Naive B cell (primary cell): Measurements from ENCODE around the gene C18orf32. TPM values are rescaled to one million over a fixed set of nuclear protein-coding genes. Genes with fewer than 3 reads are reported as not detected.
A peak's percentile ranks its signal among the peaks of the same experiment; 100 is the strongest.

Experiments used
- ATAC-seq, 2 donors: fragments of 150-1000 bp; cut with Tn5 transposase; 2 replicates each; pipeline ENCODE4 v1.10.0; 2021; ENCODE audit warnings: low read depth in 2 of 2, mild to moderate bottlenecking in 2 of 2, moderate library complexity in 2 of 2
- DNase-seq: peaks from one replicate; pipeline ENCODE4 v3.0.0; 2022
- H3K27ac Mint-ChIP-seq, 6 donors: one replicate each; pipeline ENCODE4 v1.8.0; 2020 to 2022; ENCODE audit warnings: mild to moderate bottlenecking in 6 of 6, mixed read lengths in 6 of 6, moderate library complexity in 5 of 6, inconsistent platforms in 2 of 6
- H3K27me3 Mint-ChIP-seq, 3 donors: one replicate each; pipeline ENCODE4 v1.8.0; 2021 to 2022; ENCODE audit warnings: mixed read lengths in 3 of 3, mild to moderate bottlenecking in 1 of 3
- H3K36me3 Mint-ChIP-seq, 2 donors: one replicate each; pipeline ENCODE4 v1.8.0; 2020 to 2022; ENCODE audit warnings: mixed read lengths in 2 of 2, inconsistent platforms in 1 of 2, mild to moderate bottlenecking in 1 of 2
- H3K4me1 Mint-ChIP-seq, 3 donors: one replicate each; pipeline ENCODE4 v1.8.0; 2020 to 2022; ENCODE audit warnings: mixed read lengths in 3 of 3, inconsistent platforms in 1 of 3, mild to moderate bottlenecking in 1 of 3, moderate library complexity in 1 of 3
- H3K4me3 Mint-ChIP-seq, 8 donors: one replicate each; pipeline ENCODE4 v1.8.0; 2020 to 2022; ENCODE audit warnings: mild to moderate bottlenecking in 8 of 8, mixed read lengths in 8 of 8, moderate library complexity in 8 of 8, inconsistent platforms in 2 of 8
- H3K9me3 Mint-ChIP-seq, 7 donors: one replicate each; pipeline ENCODE4 v1.8.0; 2020 to 2022; ENCODE audit warnings: mixed read lengths in 7 of 7, mild to moderate bottlenecking in 5 of 7, inconsistent platforms in 2 of 7, moderate library complexity in 1 of 7
- polyA plus RNA-seq, 6 donors: library from polyadenylated mRNA; unstranded; fragments of 300-500 nt; fragmentation: Illumina TruSeq; gene quantifications; one replicate each; pipeline ENCODE4 v1.2.3, GENCODE V29; 2021; ENCODE audit warnings: low read depth in 6 of 6

C18orf32 gene
- polyA plus RNA-seq, 6 donors from 2014 or later, result 106 to 205 (median 114) TPM

- DNase-seq (no peak), ATAC-seq (no peak)
- H3K36me3 Mint-ChIP-seq, result peaks cover 26 to 27% of the 10 kb centered on the region in 2 donors
- H3K4me1 Mint-ChIP-seq, result peaks cover 20 to 49% (median 34%) of the 10 kb centered on the region in 3 donors
- no peaks in the 10 kb centered on the region for H3K9me3 Mint-ChIP-seq
- H3K4me3 Mint-ChIP-seq, result peak overlapping the region; percentile 73 to 99 (median 96)
- H3K27me3 Mint-ChIP-seq, result no peaks in the 10 kb centered on the region
- peak overlapping the region in 5 of 6 donors; percentile 94 to 99 (median 98) for H3K27ac Mint-ChIP-seq
Observed at GRCh38 chr18:49492694-49493033, 5.6 kb upstream of the C18orf32 start.

GRCh38 chr18:49491857-49492693 lies 5.0 kb upstream of the C18orf32 start, which contains the start of gene RPL17:
TSS of gene RPL17 (minus strand) at chr18:49492465.
- H3K9me3 Mint-ChIP-seq, result no peaks in the 10 kb centered on the region
- no peaks in the 10 kb centered on the region for H3K27me3 Mint-ChIP-seq
- peaks cover 21 to 55% (median 34%) of the 10 kb centered on the region in 3 donors for H3K4me1 Mint-ChIP-seq
- H3K27ac Mint-ChIP-seq, result peak within 1 kb of the TSS; percentile 94 to 99 (median 98)
- H3K36me3 Mint-ChIP-seq, result peaks cover 26 to 27% of the 10 kb centered on the region in 2 donors
- ATAC-seq (peak; percentile 83 to 85), DNase-seq (peak; percentile 88)
- peak within 1 kb of the TSS; percentile 73 to 99 (median 96) for H3K4me3 Mint-ChIP-seq

- no peak for ATAC-seq
- Mint-ChIP-seq H3K36me3 (peaks cover 26 to 27% of the 10 kb centered on the region in 2 donors), H3K4me3 (peak overlapping the region; percentile 73 to 99 (median 96)), H3K27ac (peak overlapping the region; percentile 94 to 99 (median 98)), H3K9me3 (no peaks in the 10 kb centered on the region), H3K4me1 (peaks cover 23 to 58% (median 36%) of the 10 kb centered on the region in 3 donors), H3K27me3 (no peaks in the 10 kb centered on the region)
- DNase-seq, result no peak
Observed at GRCh38 chr18:49491534-49491856, 4.5 kb upstream of the C18orf32 start.

GRCh38 chr18:49490246-49490762 lies 3.3 kb upstream of the C18orf32 start:
- DNase-seq (no peak), ATAC-seq (no peak)
- peak overlapping the region in 5 of 8 donors; percentile 3 to 99 (median 54) for H3K4me3 Mint-ChIP-seq
- H3K36me3 Mint-ChIP-seq, result peaks cover 26 to 27% of the 10 kb centered on the region in 2 donors
- peak overlapping the region in 4 of 6 donors; percentile 62 to 94 (median 81) for H3K27ac Mint-ChIP-seq
- peaks cover 29 to 69% (median 43%) of the 10 kb centered on the region in 3 donors for H3K4me1 Mint-ChIP-seq
- no peaks in the 10 kb centered on the region for H3K27me3 Mint-ChIP-seq
- no peaks in the 10 kb centered on the region for H3K9me3 Mint-ChIP-seq

- Mint-ChIP-seq H3K27ac (peak overlapping the region; percentile 97 to 100 (median 99)), H3K36me3 (peaks cover 29 to 35% of the 10 kb centered on the region in 2 donors), H3K9me3 (no peaks in the 10 kb centered on the region), H3K4me1 (peaks cover 25 to 80% (median 53%) of the 10 kb centered on the region in 3 donors), H3K4me3 (peak overlapping the region; percentile 92 to 100 (median 98)), H3K27me3 (no peaks in the 10 kb centered on the region)
- no peak for ATAC-seq
- DNase-seq, result no peak
Observed at GRCh38 chr18:49487711-49488310, 777 bp upstream of the C18orf32 start.

GRCh38 chr18:49486606-49486952 lies 455 bp downstream of the C18orf32 start:
- DNase-seq (no peak), ATAC-seq (peak in 1 of 2 donors; percentile 13)
- Mint-ChIP-seq H3K9me3 (no peaks in the 10 kb centered on the region), H3K4me3 (peak overlapping the region; percentile 92 to 100 (median 98)), H3K4me1 (peaks cover 21 to 72% (median 42%) of the 10 kb centered on the region in 3 donors), H3K36me3 (peaks cover 31 to 32% of the 10 kb centered on the region in 2 donors), H3K27ac (peak overlapping the region; percentile 97 to 100 (median 99)), H3K27me3 (no peaks in the 10 kb centered on the region)

- Mint-ChIP-seq H3K27me3 (no peaks in the 10 kb centered on the region), H3K36me3 (peaks cover 27 to 28% of the 10 kb centered on the region in 2 donors), H3K4me3 (peak overlapping the region; percentile 92 to 100 (median 98)), H3K9me3 (no peaks in the 10 kb centered on the region), H3K4me1 (peaks cover 16 to 68% (median 38%) of the 10 kb centered on the region in 3 donors), H3K27ac (peak overlapping the region; percentile 97 to 100 (median 99))
- ATAC-seq (no peak), DNase-seq (no peak)
Observed at GRCh38 chr18:49486134-49486533, 900 bp downstream of the C18orf32 start.

GRCh38 chr18:49483198-49483597 lies 3.8 kb downstream of the C18orf32 start:
- Mint-ChIP-seq H3K27ac (peak overlapping the region in 2 of 6 donors; percentile 11 to 44), H3K36me3 (peaks cover 22 to 25% of the 10 kb centered on the region in 2 donors), H3K27me3 (no peaks in the 10 kb centered on the region)

GRCh38 chr18:49481907-49482306 lies 5.1 kb downstream of the C18orf32 start:
- Mint-ChIP-seq H3K4me3 (peak overlapping the region in 1 of 8 donors; percentile 33), H3K27ac (peak overlapping the region in 2 of 6 donors; percentile 16 to 19), H3K4me1 (peaks cover 13 to 39% (median 34%) of the 10 kb centered on the region in 3 donors), H3K36me3 (peaks cover 22% of the 10 kb centered on the region in 2 donors), H3K27me3 (no peaks in the 10 kb centered on the region), H3K9me3 (peaks cover 0 to 2% (median 0%) of the 10 kb centered on the region in 7 donors)
- DNase-seq (no peak), ATAC-seq (no peak)

More at GRCh38 chr18:49483198-49483597, 3.8 kb downstream of the C18orf32 start:
- DNase-seq (no peak), ATAC-seq (no peak)
- no peak overlapping the region for H3K4me3 Mint-ChIP-seq
- peaks cover 18 to 47% (median 34%) of the 10 kb centered on the region in 3 donors for H3K4me1 Mint-ChIP-seq
- H3K9me3 Mint-ChIP-seq, result peaks cover 0 to 2% (median 0%) of the 10 kb centered on the region in 7 donors

- H3K27me3 Mint-ChIP-seq, result no peaks in the 10 kb centered on the region
- ATAC-seq, result no peak
- H3K9me3 Mint-ChIP-seq, result peaks cover 0 to 2% (median 0%) of the 10 kb centered on the region in 7 donors
- peak overlapping the region in 1 of 6 donors; percentile 54 for H3K27ac Mint-ChIP-seq
- peaks cover 22% of the 10 kb centered on the region in 2 donors for H3K36me3 Mint-ChIP-seq
- DNase-seq, result no peak
- peaks cover 14 to 41% (median 36%) of the 10 kb centered on the region in 3 donors for H3K4me1 Mint-ChIP-seq
- peak overlapping the region in 1 of 8 donors; percentile 36 for H3K4me3 Mint-ChIP-seq
Observed at GRCh38 chr18:49481317-49481716, 5.7 kb downstream of the C18orf32 start.

GRCh38 chr18:49479381-49480137 lies 7.5 kb downstream of the C18orf32 start:
- peaks cover 0 to 2% (median 0%) of the 10 kb centered on the region in 7 donors for H3K9me3 Mint-ChIP-seq
- peaks cover 11 to 28% (median 26%) of the 10 kb centered on the region in 3 donors for H3K4me1 Mint-ChIP-seq
- peak overlapping the region in 1 of 8 donors; percentile 37 for H3K4me3 Mint-ChIP-seq
- DNase-seq (no peak), ATAC-seq (no peak)
- no peaks in the 10 kb centered on the region for H3K27me3 Mint-ChIP-seq
- H3K36me3 Mint-ChIP-seq, result peaks cover 22% of the 10 kb centered on the region in 2 donors
- H3K27ac Mint-ChIP-seq, result peak overlapping the region in 2 of 6 donors; percentile 74 to 86

GRCh38 chr18:49476664-49477411 lies 10.2 kb downstream of the C18orf32 start:
- Mint-ChIP-seq H3K27me3 (no peaks in the 10 kb centered on the region), H3K27ac (peak overlapping the region in 5 of 6 donors; percentile 35 to 92 (median 68)), H3K4me1 (peaks cover 11 to 18% (median 15%) of the 10 kb centered on the region in 3 donors), H3K4me3 (peak overlapping the region in 5 of 8 donors; percentile 6 to 47 (median 19)), H3K9me3 (peaks cover 0 to 3% (median 0%) of the 10 kb centered on the region in 7 donors), H3K36me3 (peaks cover 14 to 15% of the 10 kb centered on the region in 2 donors)
- DNase-seq (no peak), ATAC-seq (peak; percentile 37 to 39)
